SK-N-SH (cell line): ENCODE data around the gene C11orf91. TPM values are rescaled to one million over a fixed set of nuclear protein-coding genes. Genes with fewer than 3 reads are reported as not detected.
A peak's percentile ranks its signal among the peaks of the same experiment; 100 is the strongest.
"Not testable (repeated sequence)": the region's sequence is repeated elsewhere in the genome, so short reads cannot be mapped to it uniquely, and the experiment has no call there.

Experiments
- CTCF ChIA-PET: fragments of 300-600, 350-600 bp; formaldehyde crosslinking; extraction: SDS; loops from one replicate; lab custom pipeline; 2021; lab: Yijun Ruan, JAX
- POLR2A ChIA-PET: fragments of 350-600 bp; sonication (Branson Sonifier 250); formaldehyde crosslinking; extraction: SDS; loops from one replicate; lab custom pipeline; 2020; ENCODE audit warnings: antibody characterized with exemption, inconsistent platforms; lab: Yijun Ruan, JAX
- DNase-seq: peaks from one replicate; pipeline ENCODE4 v3.0.0; 2012
- H2AFZ ChIP-seq: fragments of 200-600 bp; sonication (generic); 2 replicates; pipeline ENCODE4 v1.8.1; 2016; ENCODE audit warnings: antibody characterized with exemption, mild to moderate bottlenecking, low read depth
- H3F3A ChIP-seq: fragments of 200-600 bp; sonication (generic); replicated peaks from 2 replicates; pipeline ENCODE3; 2016; ENCODE audit warnings: antibody characterized with exemption, mild to moderate bottlenecking; ENCODE audit not compliant: insufficient read depth
- H3K27ac ChIP-seq, 2 experiments: fragments of 200-500 bp in 1 of 2; fragments of 200-600 bp in 1 of 2; sonication (Bioruptor generic) in 1 of 2; sonication (generic), shearing (Covaris generic) in 1 of 2; 2 replicates each; pipeline versions ENCODE4 v1.5.1 to v1.6.1; 2014 to 2016; ENCODE audit warnings: low read depth in 2 of 2, inconsistent platforms in 1 of 2, low read length in 1 of 2, mild to moderate bottlenecking in 1 of 2, mixed read lengths in 1 of 2
- H3K27me3 ChIP-seq: fragments of 200-600 bp; sonication (generic), shearing (Covaris generic); 2 replicates; pipeline ENCODE4 v1.6.1; 2016; ENCODE audit warnings: mixed run types; ENCODE audit not compliant: insufficient read depth
- H3K36me3 ChIP-seq, 2 experiments: fragments of 200-500 bp in 1 of 2; fragments of 200-600 bp in 1 of 2; sonication (Bioruptor generic) in 1 of 2; sonication (generic) in 1 of 2; replicated peaks in 1 of 2; 2 replicates each; pipeline versions ENCODE3 to v1.5.1; 2014 to 2016; ENCODE audit warnings: low read length in 1 of 2, mild to moderate bottlenecking in 1 of 2; ENCODE audit not compliant: insufficient read depth in 2 of 2, control insufficient read depth in 1 of 2
- H3K4me1 ChIP-seq, 2 experiments: fragments of 200-500 bp in 1 of 2; fragments of 200-600 bp in 1 of 2; sonication (Bioruptor generic) in 1 of 2; sonication (generic), shearing (Covaris generic) in 1 of 2; 2 replicates each; pipeline versions ENCODE4 v1.5.1 to v1.6.1; 2014 to 2016; ENCODE audit warnings: low read depth in 1 of 2, low read length in 1 of 2, mixed run types in 1 of 2; ENCODE audit not compliant: insufficient read depth in 2 of 2, control insufficient read depth in 1 of 2
- H3K4me2 ChIP-seq: fragments of 200-600 bp; sonication (generic), shearing (Covaris generic); 2 replicates; pipeline ENCODE4 v1.6.1; 2017; ENCODE audit warnings: mixed run types
- H3K4me3 ChIP-seq, 2 experiments: fragments of 200-500 bp in 1 of 2; fragments of 200-600 bp in 1 of 2; sonication (Bioruptor generic) in 1 of 2; sonication (generic), shearing (Covaris generic) in 1 of 2; 2 replicates each; pipeline versions ENCODE4 v1.5.1 to v1.8.1; 2014 to 2016; ENCODE audit warnings: low read depth in 2 of 2, inconsistent platforms in 1 of 2, low read length in 1 of 2, mild to moderate bottlenecking in 1 of 2, mixed read lengths in 1 of 2, moderate library complexity in 1 of 2
- H3K79me2 ChIP-seq: fragments of 200-600 bp; sonication (generic); 2 replicates; pipeline ENCODE4 v1.8.1; 2017; ENCODE audit warnings: mild to moderate bottlenecking; ENCODE audit not compliant: insufficient read depth
- H3K9ac ChIP-seq: fragments of 200-600 bp; sonication (generic); 2 replicates; pipeline ENCODE4 v1.6.1; 2017; ENCODE audit warnings: mixed run types
- H3K9me2 ChIP-seq: fragments of 200-600 bp; sonication (generic); 2 replicates; pipeline ENCODE4 v1.6.1; 2017; ENCODE audit warnings: mixed run types
- H3K9me3 ChIP-seq: fragments of 200-600 bp; sonication (generic); 2 replicates; pipeline ENCODE4 v1.6.1; 2017; ENCODE audit warnings: mixed run types, mild to moderate bottlenecking, moderate library complexity
- H4K20me1 ChIP-seq: fragments of 200-600 bp; sonication (generic); 2 replicates; pipeline ENCODE4 v1.6.1; 2017; ENCODE audit warnings: mild to moderate bottlenecking, mixed run types; ENCODE audit not compliant: insufficient read depth
- EP300 ChIP-seq, 2 experiments: IDR thresholded peaks; 2 replicates each; pipeline versions ENCODE4 v1.4.0 to v1.6.1; 2012; ENCODE audit warnings: borderline replicate concordance in 1 of 2, low read depth in 1 of 2, low read length in 1 of 2
- EZH2phosphoT487 ChIP-seq: fragments of 200-600 bp; sonication (generic); IDR thresholded peaks from 2 replicates; pipeline ENCODE4 v1.6.1; 2017; ENCODE audit warnings: low read depth, mixed run types, mild to moderate bottlenecking, antibody characterized with exemption, moderate library complexity, borderline replicate concordance
- JUND ChIP-seq: IDR thresholded peaks from 2 replicates; pipeline ENCODE4 v1.4.0; 2012
- MEF2A ChIP-seq: IDR thresholded peaks from 2 replicates; pipeline ENCODE4 v1.4.0; 2012; ENCODE audit warnings: low read depth, borderline replicate concordance
- MXI1 ChIP-seq: IDR thresholded peaks from 2 replicates; pipeline ENCODE4 v1.6.1; 2012; ENCODE audit warnings: mild to moderate bottlenecking, low read depth, low read length, improper control_type of control experiment
- NFIC ChIP-seq: IDR thresholded peaks from 2 replicates; pipeline ENCODE4 v1.4.0; 2012; ENCODE audit warnings: borderline replicate concordance
- REST ChIP-seq: IDR thresholded peaks from 2 replicates; pipeline ENCODE4 v1.6.1; 2012; ENCODE audit warnings: mild to moderate bottlenecking, low read depth, low read length, moderate library complexity
- RFX5 ChIP-seq: IDR thresholded peaks from 2 replicates; pipeline ENCODE4 v1.6.1; 2012; ENCODE audit warnings: mild to moderate bottlenecking, improper control_type of control experiment, low read length
- TAF1 ChIP-seq: IDR thresholded peaks from 2 replicates; pipeline ENCODE4 v1.6.1; 2012; ENCODE audit warnings: low read depth, mild to moderate bottlenecking, low read length, moderate library complexity, borderline replicate concordance
- TCF12 ChIP-seq: IDR thresholded peaks from 2 replicates; pipeline ENCODE4 v1.4.0; 2012
- YY1 ChIP-seq: IDR thresholded peaks from 2 replicates; pipeline ENCODE4 v1.4.0; 2012; ENCODE audit warnings: low read depth, mild to moderate bottlenecking
- whole genome bisulfite sequencing: methylation state at CpG from one replicate; pipeline ENCODE4 v1.1.6; 2017; ENCODE audit warnings: low lambda C conversion rate; 5-methylcytosine and 5-hydroxymethylcytosine counted together
- polyA plus RNA-seq, 3 experiments: library from polyadenylated mRNA; depleted of rRNA; stranded (reverse); fragments of >200 nt; gene quantifications; 2 replicates each; pipeline ENCODE4 v1.2.3, GENCODE V29; 2012
- TF ChIP-seq, protein P1 (sequence below): fragments of 200-600 bp; sonication (generic); IDR thresholded peaks from 2 replicates; pipeline ENCODE4 v1.6.1; 2017; ENCODE audit warnings: antibody characterized with exemption, mild to moderate bottlenecking, moderate library complexity

C11orf91 gene
- polyA plus RNA-seq, 1 of the 3 experiments (the other 2 are of a cell fraction), result 0.15 TPM

GRCh38 chr11:33730716-33731115, 30.1 kb upstream of the C11orf91 start:
- Histone ChIP-seq H3K9me3 (no peaks in the 10 kb centered on the region), H3K9me2 (no peaks in the 10 kb centered on the region), H3K79me2 (peaks cover 100% of the 10 kb centered on the region), H3F3A (peaks cover 21% of the 10 kb centered on the region), H3K4me3 (no peak overlapping the region; a peak in 1 of 4 replicates), H3K36me3 (peaks cover 4 to 45% of the 10 kb centered on the region in 2 experiments), H3K27ac (peak overlapping the region; percentile 29 to 30; a peak in 2 of 4 replicates), H3K9ac (no peak overlapping the region), H3K4me1 (peaks cover 13 to 27% of the 10 kb centered on the region in 2 experiments; a peak in 3 of 4 replicates), H3K4me2 (peak overlapping the region; percentile 92), H2AFZ (no peak overlapping the region), H3K27me3 (no peaks in the 10 kb centered on the region), H4K20me1 (peaks cover 89% of the 10 kb centered on the region)
- 74% methylated on average over 7 of the region's 7 CpGs for WGBS
- CTCF ChIA-PET, result interaction anchor here (1.7 kb wide), 1 partner anchor 12 kb away, joined by 5 read pairs; no protein-coding TSS in a partner anchor
- TF ChIP-seq TAF1 (no peak), EP300 (IDR thresholded peaks at IDR 0.05; ENCODE audit: borderline replicate concordance in 1 of 2, low read depth in 1 of 2, low read length in 1 of 2) (no peak), JUND (no peak), NFIC (no peak), YY1 (no peak), RFX5 (no peak), EZH2phosphoT487 (no peak), MEF2A (no peak), TCF12 (no peak), REST (no peak), MXI1 (no peak)
- TF ChIP-seq, protein P1, sequence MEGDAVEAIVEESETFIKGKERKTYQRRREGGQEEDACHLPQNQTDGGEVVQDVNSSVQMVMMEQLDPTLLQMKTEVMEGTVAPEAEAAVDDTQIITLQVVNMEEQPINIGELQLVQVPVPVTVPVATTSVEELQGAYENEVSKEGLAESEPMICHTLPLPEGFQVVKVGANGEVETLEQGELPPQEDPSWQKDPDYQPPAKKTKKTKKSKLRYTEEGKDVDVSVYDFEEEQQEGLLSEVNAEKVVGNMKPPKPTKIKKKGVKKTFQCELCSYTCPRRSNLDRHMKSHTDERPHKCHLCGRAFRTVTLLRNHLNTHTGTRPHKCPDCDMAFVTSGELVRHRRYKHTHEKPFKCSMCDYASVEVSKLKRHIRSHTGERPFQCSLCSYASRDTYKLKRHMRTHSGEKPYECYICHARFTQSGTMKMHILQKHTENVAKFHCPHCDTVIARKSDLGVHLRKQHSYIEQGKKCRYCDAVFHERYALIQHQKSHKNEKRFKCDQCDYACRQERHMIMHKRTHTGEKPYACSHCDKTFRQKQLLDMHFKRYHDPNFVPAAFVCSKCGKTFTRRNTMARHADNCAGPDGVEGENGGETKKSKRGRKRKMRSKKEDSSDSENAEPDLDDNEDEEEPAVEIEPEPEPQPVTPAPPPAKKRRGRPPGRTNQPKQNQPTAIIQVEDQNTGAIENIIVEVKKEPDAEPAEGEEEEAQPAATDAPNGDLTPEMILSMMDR, result no peak
- POLR2A ChIA-PET, result no interaction called here
- DNase-seq, result no peak

DNA sequence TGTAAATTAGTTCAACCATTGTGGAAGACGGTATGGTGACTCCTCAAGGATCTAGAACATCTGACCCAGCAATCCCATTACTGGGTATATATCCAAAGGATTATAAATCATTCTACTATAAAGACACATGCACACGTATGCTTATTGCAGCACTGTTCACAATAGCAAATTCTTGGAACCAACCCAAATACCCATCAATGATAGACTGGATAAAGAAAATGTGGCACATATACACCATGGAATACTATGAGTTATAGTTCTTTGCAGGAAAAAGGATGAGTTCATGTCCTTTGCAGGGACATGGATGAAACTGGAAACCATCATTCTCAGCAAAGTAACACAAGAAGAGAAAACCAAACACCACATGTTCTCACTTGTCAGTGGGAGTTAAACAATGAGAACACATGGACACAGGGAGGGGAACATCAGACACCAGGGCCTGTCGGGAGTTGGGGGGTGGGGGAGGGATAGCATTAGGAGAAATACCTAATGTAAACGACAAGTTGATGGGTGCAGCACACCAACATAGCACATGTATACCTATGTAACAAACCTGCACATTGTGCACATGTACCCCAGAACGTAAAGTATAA, 28.5 kb upstream of the C11orf91 start:
- H3K4me3 ChIP-seq, H2AFZ ChIP-seq, H3K4me2 ChIP-seq, H3K9me2 ChIP-seq, H3K27ac ChIP-seq, CTCF ChIA-PET, DNase-seq, H3K9ac ChIP-seq, H3K27me3 ChIP-seq, H3K9me3 ChIP-seq, POLR2A ChIA-PET: not testable (repeated sequence)
- H3K4me1 ChIP-seq, result peaks cover 3 to 41% of the 10 kb centered on the region in 2 experiments
- WGBS, result 97% methylated on average over 5 of the region's 5 CpGs
- peaks cover 37% of the 10 kb centered on the region for H3F3A ChIP-seq
- H3K79me2 ChIP-seq, result peaks cover 100% of the 10 kb centered on the region
- H4K20me1 ChIP-seq, result peaks cover 89% of the 10 kb centered on the region
- H3K36me3 ChIP-seq, result peaks cover 4 to 51% of the 10 kb centered on the region in 2 experiments

GRCh38 chr11:33727539-33727938, 26.9 kb upstream of the C11orf91 start:
- H3K27ac ChIP-seq, H3K9ac ChIP-seq, DNase-seq, H2AFZ ChIP-seq, H3K27me3 ChIP-seq, H3K9me2 ChIP-seq, POLR2A ChIA-PET, H3K4me2 ChIP-seq, H3K9me3 ChIP-seq, H3K4me3 ChIP-seq: not testable (repeated sequence)
- Histone ChIP-seq H4K20me1 (peaks cover 89% of the 10 kb centered on the region), H3K36me3 (peaks cover 0 to 43% of the 10 kb centered on the region in 2 experiments), H3F3A (peaks cover 49% of the 10 kb centered on the region), H3K79me2 (peaks cover 100% of the 10 kb centered on the region), H3K4me1 (peaks cover 3 to 52% of the 10 kb centered on the region in 2 experiments)
- CTCF ChIA-PET, result interaction anchor here (1.0 kb wide), 1 partner anchor 15 kb away, joined by 3 read pairs; no protein-coding TSS in a partner anchor
- WGBS, result 96% methylated on average over 1 of the region's 1 CpG
